HK-2 (cell line): ENCODE results near the gene DES.
A peak's percentile ranks its signal among the peaks of the same experiment; 100 is the strongest.

Experiments used
- DNase-seq: peaks from one replicate; pipeline ENCODE4 v3.0.0-alpha.2; 2018; ENCODE audit not compliant: unreplicated experiment

Gene DES

GRCh38 chr2:219438453-219438852 lies 20.3 kb downstream of the DES start:
- no peak for DNase-seq

- DNase-seq: no peak
Measured at GRCh38 chr2:219439506-219439905, 21.3 kb downstream of the DES start.

GRCh38 chr2:219440388-219441256 lies 22.4 kb downstream of the DES start:
- no peak for DNase-seq

- peak; percentile 73 for DNase-seq
Measured at GRCh38 chr2:219441451-219442255, 23.5 kb downstream of the DES start.

- DNase-seq: no peak
Measured at GRCh38 chr2:219442256-219443015, 24.3 kb downstream of the DES start.

- DNase-seq: no peak
Measured at GRCh38 chr2:219443016-219443696, 25.0 kb downstream of the DES start.

GRCh38 chr2:219443697-219444023 lies 25.5 kb downstream of the DES start:
- no peak for DNase-seq

- DNase-seq: no peak
Measured at GRCh38 chr2:219444566-219445091, 26.5 kb downstream of the DES start.

- no peak for DNase-seq
Measured at GRCh38 chr2:219445220-219445640, 27.1 kb downstream of the DES start.

GRCh38 chr2:219446101-219446504 lies 27.9 kb downstream of the DES start:
- DNase-seq: peak; percentile 24

GRCh38 chr2:219446689-219447088 lies 28.5 kb downstream of the DES start:
- DNase-seq: no peak

GRCh38 chr2:219447242-219448098 lies 29.3 kb downstream of the DES start:
- DNase-seq: no peak

- no peak for DNase-seq
Measured at GRCh38 chr2:219448099-219448775, 30.1 kb downstream of the DES start.

- no peak for DNase-seq
Measured at GRCh38 chr2:219448776-219449341, 30.7 kb downstream of the DES start.

GRCh38 chr2:219449609-219450008 lies 31.4 kb downstream of the DES start:
- DNase-seq: no peak

GRCh38 chr2:219451661-219452360 lies 33.6 kb downstream of the DES start:
- no peak for DNase-seq

- DNase-seq: peak; percentile 92
Measured at GRCh38 chr2:219452361-219453317, 34.5 kb downstream of the DES start.
